ENCODE measurements around the gene CTAG2. TPM values are rescaled to one million over a fixed set of nuclear protein-coding genes. Genes with fewer than 3 reads are reported as not detected.
"Not testable (repeated sequence)": the region's sequence is repeated elsewhere in the genome, so short reads cannot be mapped to it uniquely, and the experiment has no call there.

The CTAG2 gene
- polyA plus RNA-seq, 1 donor from 2014 or later: not detected

- Histone ChIP-seq H3K4me3 (ENCODE audit: low read length) (no peak overlapping the region), H3K36me3 (ENCODE audit: insufficient read depth, low read length) (no peaks in the 10 kb centered on the region), H4K20me1 (ENCODE audit: insufficient read depth) (no peaks in the 10 kb centered on the region), H3K9me3 (ENCODE audit: low read length) (no peaks in the 10 kb centered on the region), H3K27me3 (ENCODE audit: insufficient read depth, low read depth, low read length) (no peaks in the 10 kb centered on the region), H2AFZ (ENCODE audit: low read depth, low read length) (no peak overlapping the region), H3K27ac (ENCODE audit: low read length) (no peak overlapping the region), H3F3A (ENCODE audit: insufficient read depth, low read length, poor library complexity, severe bottlenecking) (no peaks in the 10 kb centered on the region), H3K9me2 (ENCODE audit: insufficient read depth, low read length) (no peaks in the 10 kb centered on the region), H3K79me2 (replicated peaks; ENCODE audit: insufficient read depth, low read length) (no peaks in the 10 kb centered on the region), H3K9ac (ENCODE audit: low read length) (no peak overlapping the region), H3K4me2 (ENCODE audit: low read length) (no peak overlapping the region)
- no peak for TF ChIP-seq MXI1 (conservative IDR thresholded peaks at IDR 0.05; ENCODE audit: poor library complexity, severe bottlenecking)
- no peak for TF ChIP-seq TAF1 (IDR thresholded peaks at IDR 0.05; ENCODE audit: low read depth)
- no peak for TF ChIP-seq REST (IDR thresholded peaks at IDR 0.05; ENCODE audit: borderline replicate concordance)
- TF ChIP-seq EZH2 (IDR thresholded peaks at IDR 0.05; ENCODE audit: borderline replicate concordance, insufficient read depth, low read length, poor library complexity, severe bottlenecking): no peak
- no peak for TF ChIP-seq RAD21 (conservative IDR thresholded peaks at IDR 0.05)
- no peak for TF ChIP-seq CTCF (IDR thresholded peaks at IDR 0.05; ENCODE audit: poor library complexity, severe bottlenecking)
These were observed 3.7 kb downstream of the CTAG2 start for GRCh38 chrX:154649503-154650220.

GRCh38 chrX:154648931-154649330, 4.4 kb downstream of the CTAG2 start:
- no peak overlapping the region for H3K27ac ChIP-seq (ENCODE audit: low read length)
- H3K27me3 ChIP-seq (ENCODE audit: insufficient read depth, low read depth, low read length): no peaks in the 10 kb centered on the region

DNA sequence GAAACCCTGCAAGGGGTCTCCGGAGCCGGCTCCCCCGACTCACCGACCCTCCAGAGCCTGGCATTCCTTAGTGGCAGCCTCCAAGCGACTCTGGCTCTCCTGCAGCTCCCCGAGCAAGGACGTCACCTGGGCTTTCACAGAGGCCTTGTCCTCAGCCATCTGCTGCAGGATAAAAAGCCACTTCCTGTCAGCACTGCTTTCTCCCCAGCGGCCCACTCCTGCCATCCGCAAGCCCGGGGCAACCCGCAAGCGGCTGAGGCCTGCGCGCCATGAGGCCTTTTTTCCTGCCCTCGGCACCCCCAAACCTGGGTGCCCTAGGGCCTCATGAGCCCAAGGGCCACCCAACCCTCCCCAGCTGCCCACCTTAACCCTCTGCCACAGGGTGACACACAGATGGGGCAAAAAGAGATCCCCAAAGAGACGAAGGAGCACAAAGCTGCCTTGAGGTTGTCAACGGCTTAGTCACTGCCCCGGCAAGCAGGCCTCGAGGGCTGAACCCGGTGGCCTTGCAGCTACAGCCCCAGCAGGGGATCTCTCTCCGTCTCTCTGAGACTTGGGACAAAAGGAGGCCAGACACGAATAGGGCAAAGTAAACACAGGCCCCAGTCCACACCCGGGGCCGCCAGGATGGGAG, 7.5 kb downstream of the CTAG2 start:
- not testable (repeated sequence) for H3K9me2 ChIP-seq (ENCODE audit: insufficient read depth, low read length); H4K20me1 ChIP-seq (ENCODE audit: insufficient read depth); H3F3A ChIP-seq (ENCODE audit: insufficient read depth, low read length, poor library complexity, severe bottlenecking); H3K9me3 ChIP-seq (ENCODE audit: low read length); H2AFZ ChIP-seq (ENCODE audit: low read depth, low read length); H3K27me3 ChIP-seq (ENCODE audit: insufficient read depth, low read depth, low read length); H3K27ac ChIP-seq (ENCODE audit: low read length); H3K9ac ChIP-seq (ENCODE audit: low read length); H3K36me3 ChIP-seq (ENCODE audit: insufficient read depth, low read length); H3K4me2 ChIP-seq (ENCODE audit: low read length); H3K79me2 ChIP-seq (replicated peaks; ENCODE audit: insufficient read depth, low read length); H3K4me3 ChIP-seq (ENCODE audit: low read length)

More at GRCh38 chrX:154648931-154649330, 4.4 kb downstream of the CTAG2 start:
- H3K79me2 ChIP-seq (replicated peaks; ENCODE audit: insufficient read depth, low read length): no peaks in the 10 kb centered on the region
- TF ChIP-seq POLR2AphosphoS5 (IDR thresholded peaks at IDR 0.05) (no peak), MXI1 (conservative IDR thresholded peaks at IDR 0.05; ENCODE audit: poor library complexity, severe bottlenecking) (no peak), TAF1 (IDR thresholded peaks at IDR 0.05; ENCODE audit: low read depth) (no peak), RAD21 (conservative IDR thresholded peaks at IDR 0.05) (no peak), REST (IDR thresholded peaks at IDR 0.05; ENCODE audit: borderline replicate concordance) (no peak)
- H2AFZ ChIP-seq (ENCODE audit: low read depth, low read length): no peak overlapping the region
- no peak overlapping the region for H3K4me2 ChIP-seq (ENCODE audit: low read length)
- H3K9me2 ChIP-seq (ENCODE audit: insufficient read depth, low read length): no peaks in the 10 kb centered on the region
- H3K4me3 ChIP-seq (ENCODE audit: low read length): no peak overlapping the region
- no peaks in the 10 kb centered on the region for H4K20me1 ChIP-seq (ENCODE audit: insufficient read depth)
- no peaks in the 10 kb centered on the region for H3K36me3 ChIP-seq (ENCODE audit: insufficient read depth, low read length)
- H3F3A ChIP-seq (ENCODE audit: insufficient read depth, low read length, poor library complexity, severe bottlenecking): no peaks in the 10 kb centered on the region
- no peak overlapping the region for H3K9ac ChIP-seq (ENCODE audit: low read length)
- H3K9me3 ChIP-seq (ENCODE audit: low read length): no peaks in the 10 kb centered on the region

DNA sequence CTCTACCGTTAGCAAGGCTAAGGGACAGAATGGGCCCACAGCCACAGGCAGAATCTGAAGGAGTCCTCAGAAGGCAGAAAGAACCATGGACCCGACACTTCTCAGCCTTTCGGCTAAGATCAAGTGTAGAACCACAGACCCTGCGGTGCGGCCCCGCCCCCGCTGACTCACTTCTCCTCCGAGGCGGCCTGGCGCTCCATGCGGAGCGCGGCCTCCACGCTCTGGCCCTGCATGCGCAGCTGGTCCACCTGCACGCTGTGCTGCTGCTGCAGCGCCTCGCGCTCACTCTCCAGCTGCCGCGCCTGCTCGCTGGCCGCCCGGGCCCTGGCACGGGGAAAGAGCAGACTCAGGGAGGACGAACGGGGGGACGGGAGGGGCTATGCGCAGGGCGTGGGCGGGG, 9.7 kb downstream of the CTAG2 start:
- not testable (repeated sequence) for H3K9me2 ChIP-seq (ENCODE audit: insufficient read depth, low read length); H2AFZ ChIP-seq (ENCODE audit: low read depth, low read length); H4K20me1 ChIP-seq (ENCODE audit: insufficient read depth); H3K9ac ChIP-seq (ENCODE audit: low read length); H3K79me2 ChIP-seq (replicated peaks; ENCODE audit: insufficient read depth, low read length); H3K9me3 ChIP-seq (ENCODE audit: low read length); H3F3A ChIP-seq (ENCODE audit: insufficient read depth, low read length, poor library complexity, severe bottlenecking); H3K4me2 ChIP-seq (ENCODE audit: low read length); H3K27ac ChIP-seq (ENCODE audit: low read length); H3K36me3 ChIP-seq (ENCODE audit: insufficient read depth, low read length); H3K27me3 ChIP-seq (ENCODE audit: insufficient read depth, low read depth, low read length); H3K4me3 ChIP-seq (ENCODE audit: low read length)
